22Rv1 (cell line): ENCODE results near the gene PCDH15.

Experiments
- CTCF ChIP-seq: fragments of 450-650 bp; IDR thresholded peaks from 2 replicates; pipeline ENCODE4 v1.5.1; 2017; ENCODE audit warnings: mild to moderate bottlenecking
- ZFX ChIP-seq: fragments of 450-650 bp; IDR thresholded peaks from 2 replicates; pipeline ENCODE4 v1.6.1; 2017; ENCODE audit warnings: antibody characterized with exemption, borderline replicate concordance

GRCh38 chr10:54843932-54844331 is 42.9 kb upstream of the PCDH15 start:
- no peak for TF ChIP-seq CTCF
- no peak for TF ChIP-seq ZFX
